Activated B cell treated with CpG ODN at 0.5 μM for 24 hours (primary cell): ENCODE data around the gene CEP72. TPM values are rescaled to one million over a fixed set of nuclear protein-coding genes. Genes with fewer than 3 reads are reported as not detected.

ENCODE experiments used
- ATAC-seq: fragments of 200-7000 bp; cut with Tn5 transposase; one replicate; pipeline ENCODE4 v1.10.0; 2021; ENCODE audit warnings: low read depth, mild to moderate bottlenecking, moderate library complexity
- CTCF ChIA-PET: fragments of 350-600 bp; sonication (Branson Sonifier 250); formaldehyde crosslinking; loops from one replicate; lab custom pipeline; 2021; ENCODE audit warnings: antibody characterized with exemption; lab: Charles Lee
- POLR2A ChIA-PET: fragments of 350-600 bp; sonication (Branson Sonifier 250); formaldehyde crosslinking; loops from one replicate; lab custom pipeline; 2021; ENCODE audit warnings: antibody characterized with exemption; lab: Charles Lee
- DNase-seq: peaks from one replicate; pipeline ENCODE4 v3.0.0; 2022
- H3K27ac Mint-ChIP-seq: one replicate; pipeline ENCODE4 v1.8.0; 2020; ENCODE audit warnings: mixed read lengths
- H3K27me3 Mint-ChIP-seq: one replicate; pipeline ENCODE4 v1.8.0; 2021; ENCODE audit warnings: mixed read lengths
- H3K36me3 Mint-ChIP-seq: one replicate; pipeline ENCODE4 v1.8.0; 2021; ENCODE audit warnings: low read depth, mixed read lengths
- H3K4me1 Mint-ChIP-seq: one replicate; pipeline ENCODE4 v1.8.0; 2021; ENCODE audit warnings: mixed read lengths
- H3K4me3 Mint-ChIP-seq: one replicate; pipeline ENCODE4 v1.8.0; 2020; ENCODE audit warnings: mild to moderate bottlenecking, mixed read lengths
- H3K9me3 Mint-ChIP-seq: one replicate; pipeline ENCODE4 v1.8.0; 2020; ENCODE audit warnings: mixed read lengths
- CTCF ChIP-seq: fragments of 200-600 bp; IDR thresholded peaks from one replicate; pipeline ENCODE4 v1.8.0; 2022; ENCODE audit warnings: antibody characterized with exemption, mild to moderate bottlenecking
- intact Hi-C: fragments of 100-400 bp; cut with micrococcal nuclease; formaldehyde crosslinking; loops from one replicate; pipeline ENCODE4 v1.15.1; 2024
- total RNA-seq: library from RNA; stranded (reverse); gene quantifications from 2 replicates; pipeline ENCODE4 v1.2.3, GENCODE V29; 2022

The CEP72 gene
- total RNA-seq, 1 donor from 2014 or later, result 17.4 TPM

- Mint-ChIP-seq H3K27me3 (peaks cover 40% of the 10 kb centered on the region), H3K27ac (no peak overlapping the region), H3K4me3 (no peak overlapping the region), H3K4me1 (no peaks in the 10 kb centered on the region), H3K36me3 (no peaks in the 10 kb centered on the region), H3K9me3 (peaks cover 5% of the 10 kb centered on the region)
- CTCF ChIA-PET, result no interaction called here
- DNase-seq (no peak), ATAC-seq (no peak)
- TF ChIP-seq CTCF, result no peak
- intact Hi-C loops, result no loop called here
- POLR2A ChIA-PET, result no interaction called here
Measured at GRCh38 chr5:585962-586628, 26.0 kb upstream of the CEP72 start.

GRCh38 chr5:586751-587285, 25.3 kb upstream of the CEP72 start:
- peaks cover 5% of the 10 kb centered on the region for H3K9me3 Mint-ChIP-seq
- no peak overlapping the region for H3K27ac Mint-ChIP-seq
- H3K4me1 Mint-ChIP-seq, result no peaks in the 10 kb centered on the region
- no peaks in the 10 kb centered on the region for H3K36me3 Mint-ChIP-seq
- no peak for TF ChIP-seq CTCF
- H3K4me3 Mint-ChIP-seq, result no peak overlapping the region
- CTCF ChIA-PET, result no interaction called here
- H3K27me3 Mint-ChIP-seq, result peaks cover 39% of the 10 kb centered on the region
- DNase-seq (no peak), ATAC-seq (no peak)
- intact Hi-C loops, result no loop called here
- POLR2A ChIA-PET, result no interaction called here

- POLR2A ChIA-PET, result no interaction called here
- Mint-ChIP-seq H3K27me3 (peaks cover 38% of the 10 kb centered on the region), H3K9me3 (peaks cover 5% of the 10 kb centered on the region), H3K27ac (no peak overlapping the region), H3K36me3 (no peaks in the 10 kb centered on the region), H3K4me1 (no peaks in the 10 kb centered on the region), H3K4me3 (no peak overlapping the region)
- ATAC-seq, result no peak
- intact Hi-C loops, result no loop called here
- no peak for TF ChIP-seq CTCF
- CTCF ChIA-PET, result no interaction called here
- no peak for DNase-seq
Measured at GRCh38 chr5:587403-587802, 24.7 kb upstream of the CEP72 start.

- Mint-ChIP-seq H3K36me3 (no peaks in the 10 kb centered on the region), H3K4me1 (no peaks in the 10 kb centered on the region), H3K9me3 (peaks cover 5% of the 10 kb centered on the region), H3K4me3 (no peak overlapping the region), H3K27me3 (peaks cover 41% of the 10 kb centered on the region), H3K27ac (no peak overlapping the region)
- intact Hi-C loops, result no loop called here
- ChIA-PET CTCF (no interaction called here), POLR2A (no interaction called here)
- no peak for TF ChIP-seq CTCF
- no peak for ATAC-seq
- peak; percentile 1 for DNase-seq
Measured at GRCh38 chr5:588406-588995, 23.6 kb upstream of the CEP72 start.

- peaks cover 41% of the 10 kb centered on the region for H3K27me3 Mint-ChIP-seq
- H3K4me3 Mint-ChIP-seq, result no peak overlapping the region
- DNase-seq (no peak), ATAC-seq (no peak)
- no peak for TF ChIP-seq CTCF
- intact Hi-C loops, result no loop called here
- POLR2A ChIA-PET, result no interaction called here
- CTCF ChIA-PET, result no interaction called here
- H3K9me3 Mint-ChIP-seq, result peaks cover 5% of the 10 kb centered on the region
- H3K36me3 Mint-ChIP-seq, result no peaks in the 10 kb centered on the region
- H3K4me1 Mint-ChIP-seq, result no peaks in the 10 kb centered on the region
- H3K27ac Mint-ChIP-seq, result no peak overlapping the region
Measured at GRCh38 chr5:589173-589572, 23.0 kb upstream of the CEP72 start.
